Naive B cell (primary cell): ENCODE data around the gene TNP1. TPM values are rescaled to one million over a fixed set of nuclear protein-coding genes. Genes with fewer than 3 reads are reported as not detected.

Source experiments
- ATAC-seq, 2 donors: fragments of 150-1000 bp; cut with Tn5 transposase; 2 replicates each; pipeline ENCODE4 v1.10.0; 2021; ENCODE audit warnings: low read depth in 2 of 2, mild to moderate bottlenecking in 2 of 2, moderate library complexity in 2 of 2
- DNase-seq: peaks from one replicate; pipeline ENCODE4 v3.0.0; 2022
- H3K27ac Mint-ChIP-seq, 6 donors: one replicate each; pipeline ENCODE4 v1.8.0; 2020 to 2022; ENCODE audit warnings: mild to moderate bottlenecking in 6 of 6, mixed read lengths in 6 of 6, moderate library complexity in 5 of 6, inconsistent platforms in 2 of 6
- H3K27me3 Mint-ChIP-seq, 3 donors: one replicate each; pipeline ENCODE4 v1.8.0; 2021 to 2022; ENCODE audit warnings: mixed read lengths in 3 of 3, mild to moderate bottlenecking in 1 of 3
- H3K36me3 Mint-ChIP-seq, 2 donors: one replicate each; pipeline ENCODE4 v1.8.0; 2020 to 2022; ENCODE audit warnings: mixed read lengths in 2 of 2, inconsistent platforms in 1 of 2, mild to moderate bottlenecking in 1 of 2
- H3K4me1 Mint-ChIP-seq, 3 donors: one replicate each; pipeline ENCODE4 v1.8.0; 2020 to 2022; ENCODE audit warnings: mixed read lengths in 3 of 3, inconsistent platforms in 1 of 3, mild to moderate bottlenecking in 1 of 3, moderate library complexity in 1 of 3
- H3K4me3 Mint-ChIP-seq, 8 donors: one replicate each; pipeline ENCODE4 v1.8.0; 2020 to 2022; ENCODE audit warnings: mild to moderate bottlenecking in 8 of 8, mixed read lengths in 8 of 8, moderate library complexity in 8 of 8, inconsistent platforms in 2 of 8
- H3K9me3 Mint-ChIP-seq, 7 donors: one replicate each; pipeline ENCODE4 v1.8.0; 2020 to 2022; ENCODE audit warnings: mixed read lengths in 7 of 7, mild to moderate bottlenecking in 5 of 7, inconsistent platforms in 2 of 7, moderate library complexity in 1 of 7
- polyA plus RNA-seq, 6 donors: library from polyadenylated mRNA; unstranded; fragments of 300-500 nt; fragmentation: Illumina TruSeq; gene quantifications; one replicate each; pipeline ENCODE4 v1.2.3, GENCODE V29; 2021; ENCODE audit warnings: low read depth in 6 of 6

The TNP1 gene
- polyA plus RNA-seq, 6 donors from 2014 or later = not detected

DNA sequence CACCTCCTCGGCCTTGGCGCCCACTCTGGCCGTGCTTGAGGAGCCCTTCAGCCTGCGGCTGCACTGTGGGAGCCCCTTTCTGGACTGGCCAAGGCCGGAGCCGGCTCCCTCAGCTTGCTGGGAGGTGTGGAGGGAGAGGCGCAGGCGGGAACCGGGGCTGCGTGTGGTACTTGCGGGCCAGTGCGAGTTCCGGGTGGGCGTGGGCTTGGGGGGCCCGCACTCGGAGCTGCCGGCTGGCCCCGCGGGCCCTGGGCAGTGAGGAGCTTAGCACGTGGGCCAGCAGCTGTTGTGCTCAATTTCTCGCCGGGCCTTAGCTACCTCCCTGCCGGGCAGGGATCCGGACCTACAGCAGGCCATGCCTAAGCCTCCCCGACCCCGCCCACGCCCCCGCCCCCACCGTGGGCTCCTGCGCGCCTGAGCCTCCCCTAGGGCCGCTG, 25.3 kb upstream of the TNP1 start:
- no peak for ATAC-seq
- H3K27me3 Mint-ChIP-seq = peaks cover 4 to 15% (median 4%) of the 10 kb centered on the region in 3 donors
- H3K9me3 Mint-ChIP-seq = peaks cover 0 to 9% (median 2%) of the 10 kb centered on the region in 7 donors
- no peak overlapping the region for H3K27ac Mint-ChIP-seq
- H3K4me3 Mint-ChIP-seq = no peak overlapping the region
- H3K36me3 Mint-ChIP-seq = no peaks in the 10 kb centered on the region
- H3K4me1 Mint-ChIP-seq = no peaks in the 10 kb centered on the region
- DNase-seq = no peak

DNA sequence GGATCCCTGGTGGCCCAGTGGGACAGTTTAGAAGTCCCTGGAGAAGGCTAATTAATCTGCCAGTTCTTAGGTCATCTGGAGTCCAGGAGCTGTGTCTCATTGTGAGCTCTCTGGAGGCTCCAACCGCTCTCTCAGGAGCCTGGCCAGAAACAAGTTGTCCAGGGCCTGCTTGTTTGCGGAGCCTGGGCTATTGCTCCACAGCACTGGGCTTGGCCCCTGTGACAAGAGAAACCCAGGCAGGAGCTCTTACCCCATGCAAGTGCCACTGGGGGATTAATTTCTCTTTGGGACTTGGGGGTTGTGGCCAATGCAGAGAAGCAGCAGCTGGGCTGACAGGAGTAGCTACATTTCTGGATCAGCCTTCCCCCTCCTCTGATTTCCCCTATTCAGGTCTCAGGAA, 24.5 kb upstream of the TNP1 start:
- peaks cover 0 to 9% (median 5%) of the 10 kb centered on the region in 7 donors for H3K9me3 Mint-ChIP-seq
- ATAC-seq = no peak
- no peak for DNase-seq

DNA sequence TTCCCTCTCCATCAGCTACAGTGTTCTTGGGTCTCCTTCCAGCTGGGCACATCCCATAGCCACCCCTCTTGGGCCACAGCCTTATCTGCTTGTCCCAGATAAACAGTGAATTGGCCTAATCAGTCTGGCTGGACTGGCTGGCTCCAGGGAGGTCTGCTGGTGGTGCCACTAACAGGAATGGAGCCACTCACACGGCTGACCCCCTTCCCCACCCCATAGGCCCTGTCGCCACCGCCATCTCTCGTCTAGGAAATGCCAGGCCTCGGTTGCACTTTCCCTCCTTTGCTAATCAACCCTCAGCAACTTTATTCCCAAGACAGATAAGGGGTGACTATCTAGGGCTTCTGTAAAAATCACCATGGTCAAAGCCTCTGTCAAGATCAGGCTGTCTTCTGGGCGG, 23.0 kb upstream of the TNP1 start:
- Mint-ChIP-seq H3K9me3 (peaks cover 0 to 11% (median 5%) of the 10 kb centered on the region in 7 donors), H3K27ac (peak overlapping the region in 1 of 6 donors; percentile 70), H3K36me3 (no peaks in the 10 kb centered on the region), H3K4me3 (no peak overlapping the region), H3K4me1 (no peaks in the 10 kb centered on the region), H3K27me3 (peaks cover 7 to 23% (median 10%) of the 10 kb centered on the region in 3 donors)
- DNase-seq (no peak), ATAC-seq (no peak)

More for the DNA sequence above, 24.5 kb upstream of the TNP1 start:
- H3K27ac Mint-ChIP-seq = no peak overlapping the region
- no peaks in the 10 kb centered on the region for H3K36me3 Mint-ChIP-seq
- H3K27me3 Mint-ChIP-seq = peaks cover 4 to 20% (median 10%) of the 10 kb centered on the region in 3 donors
- H3K4me1 Mint-ChIP-seq = no peaks in the 10 kb centered on the region
- no peak overlapping the region for H3K4me3 Mint-ChIP-seq

DNA sequence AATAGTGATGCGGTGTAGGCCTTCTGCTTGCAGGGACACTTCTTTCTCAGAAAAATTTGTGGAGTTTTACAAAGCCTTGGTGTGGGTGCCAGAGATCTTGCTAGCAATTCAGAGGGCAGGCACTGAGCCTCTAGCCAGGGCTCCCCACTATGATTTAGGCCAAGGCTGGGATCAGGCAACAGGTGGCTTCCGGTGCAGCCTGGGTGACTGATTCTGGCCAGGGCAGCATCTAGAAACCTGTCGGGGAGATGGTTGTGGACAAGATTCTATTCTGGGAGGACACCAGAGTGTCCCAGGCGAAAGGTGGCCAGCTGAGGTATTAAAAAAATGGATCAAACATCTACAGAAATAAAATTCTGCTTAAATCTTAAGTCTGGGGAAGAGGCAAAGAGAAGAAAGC, 21.5 kb upstream of the TNP1 start:
- no peaks in the 10 kb centered on the region for H3K36me3 Mint-ChIP-seq
- no peak overlapping the region for H3K27ac Mint-ChIP-seq
- no peak overlapping the region for H3K4me3 Mint-ChIP-seq
- peaks cover 4 to 16% (median 10%) of the 10 kb centered on the region in 3 donors for H3K27me3 Mint-ChIP-seq
- H3K4me1 Mint-ChIP-seq = no peaks in the 10 kb centered on the region
- DNase-seq (no peak), ATAC-seq (no peak)
- H3K9me3 Mint-ChIP-seq = peaks cover 0 to 11% (median 5%) of the 10 kb centered on the region in 7 donors

DNA sequence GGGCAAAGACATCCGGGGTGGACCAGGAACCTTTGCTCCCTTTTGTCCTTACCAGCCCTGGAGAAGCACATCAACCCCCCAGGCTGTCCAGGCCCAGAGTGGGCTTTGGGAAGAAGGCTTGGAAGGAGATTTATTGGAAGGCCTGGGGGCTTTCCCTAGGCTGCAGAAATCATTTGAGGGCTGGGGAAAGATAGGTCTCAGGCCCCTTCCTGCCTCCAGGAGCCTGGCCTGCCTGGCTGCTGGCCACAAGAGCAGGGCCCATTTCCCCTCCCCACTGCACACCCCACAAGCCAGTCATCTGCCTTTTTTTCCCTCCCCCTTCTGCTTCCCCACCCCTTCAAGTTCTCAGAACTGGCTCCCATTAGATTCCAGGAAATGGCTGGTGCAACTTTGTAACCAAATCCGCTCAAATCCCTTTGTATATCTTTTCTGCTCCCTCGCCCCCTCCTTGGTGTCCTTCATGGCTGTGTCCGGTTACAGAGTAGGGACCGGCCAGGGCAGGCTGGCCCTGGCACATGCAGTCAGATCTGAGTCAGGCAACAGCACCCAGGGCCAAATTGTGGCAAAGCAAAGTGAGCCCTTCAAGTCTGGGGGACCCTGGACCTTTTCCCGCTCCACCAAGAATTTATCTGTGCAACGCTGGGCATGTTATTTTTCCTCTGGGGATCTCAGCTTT, 20.8 kb upstream of the TNP1 start:
- Mint-ChIP-seq H3K27me3 (peaks cover 4 to 16% (median 10%) of the 10 kb centered on the region in 3 donors), H3K27ac (no peak overlapping the region), H3K36me3 (no peaks in the 10 kb centered on the region), H3K9me3 (peaks cover 0 to 9% (median 4%) of the 10 kb centered on the region in 7 donors), H3K4me3 (no peak overlapping the region), H3K4me1 (no peaks in the 10 kb centered on the region)
- DNase-seq (no peak), ATAC-seq (no peak)

DNA sequence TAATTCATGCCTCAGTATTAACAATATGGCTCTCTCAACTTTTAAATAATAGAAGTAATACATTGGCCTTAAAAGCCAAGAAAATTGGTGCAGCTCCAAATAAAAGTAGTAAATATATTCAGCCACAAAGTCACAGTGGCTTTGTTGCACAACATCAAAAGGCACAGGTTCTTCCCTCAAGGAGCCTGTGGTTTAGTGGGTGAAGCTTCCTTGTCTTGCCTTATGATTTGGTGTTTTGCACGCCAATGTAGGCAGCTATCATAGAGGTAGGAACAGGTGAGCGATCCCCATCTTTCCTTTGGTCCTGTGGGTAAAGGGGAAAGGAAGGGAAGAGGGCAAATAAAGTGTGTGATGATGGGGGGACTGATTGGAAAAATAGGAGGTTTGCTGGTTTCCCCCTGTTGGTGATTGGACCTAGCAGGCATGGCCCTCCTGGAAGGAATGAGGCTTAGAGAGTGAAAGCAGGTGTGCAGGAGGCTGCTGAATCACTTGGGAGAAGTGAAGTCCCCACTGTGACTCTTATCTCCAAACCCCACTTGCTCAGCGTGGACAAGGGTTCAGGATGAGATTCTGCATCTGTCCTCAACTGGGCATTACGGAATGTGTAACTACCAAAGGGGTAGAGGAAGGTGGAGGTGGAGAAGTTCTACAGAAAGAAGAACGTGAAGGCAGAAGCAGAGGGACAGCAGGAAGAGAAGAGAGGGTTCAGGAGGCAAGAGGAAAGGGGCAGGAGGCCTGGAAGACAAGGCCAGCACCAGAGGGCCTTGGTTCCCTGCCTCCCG, 20.1 kb upstream of the TNP1 start:
- Mint-ChIP-seq H3K27ac (peak overlapping the region in 1 of 6 donors; percentile 24), H3K4me3 (no peak overlapping the region), H3K36me3 (no peaks in the 10 kb centered on the region), H3K27me3 (peaks cover 4 to 16% (median 10%) of the 10 kb centered on the region in 3 donors), H3K4me1 (no peaks in the 10 kb centered on the region), H3K9me3 (peaks cover 0 to 8% (median 4%) of the 10 kb centered on the region in 7 donors)
- DNase-seq (no peak), ATAC-seq (no peak)

DNA sequence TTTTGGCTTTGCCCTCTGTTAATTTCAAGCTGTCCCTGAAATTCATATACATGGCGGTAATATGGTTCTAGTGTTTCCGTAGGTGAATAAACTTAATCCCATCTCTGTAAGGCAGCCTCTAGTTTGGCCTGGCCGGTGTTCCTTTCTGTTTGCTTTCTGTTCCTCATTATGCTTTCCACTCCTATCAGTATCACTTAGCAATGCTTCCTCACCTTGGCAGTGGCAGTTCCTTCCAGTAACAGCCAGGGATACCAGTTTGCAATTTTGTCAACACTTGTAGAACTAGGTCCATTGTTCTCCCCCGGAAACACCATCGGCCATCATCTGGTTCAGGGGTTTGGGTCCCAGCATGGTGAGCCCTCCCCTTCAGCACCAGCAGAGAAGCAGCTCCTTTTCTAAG, 18.2 kb upstream of the TNP1 start:
- Mint-ChIP-seq H3K4me3 (no peak overlapping the region), H3K27me3 (peaks cover 4 to 16% (median 10%) of the 10 kb centered on the region in 3 donors), H3K27ac (no peak overlapping the region), H3K9me3 (peaks cover 0 to 8% (median 2%) of the 10 kb centered on the region in 7 donors), H3K36me3 (no peaks in the 10 kb centered on the region), H3K4me1 (no peaks in the 10 kb centered on the region)
- no peak for ATAC-seq
- no peak for DNase-seq

DNA sequence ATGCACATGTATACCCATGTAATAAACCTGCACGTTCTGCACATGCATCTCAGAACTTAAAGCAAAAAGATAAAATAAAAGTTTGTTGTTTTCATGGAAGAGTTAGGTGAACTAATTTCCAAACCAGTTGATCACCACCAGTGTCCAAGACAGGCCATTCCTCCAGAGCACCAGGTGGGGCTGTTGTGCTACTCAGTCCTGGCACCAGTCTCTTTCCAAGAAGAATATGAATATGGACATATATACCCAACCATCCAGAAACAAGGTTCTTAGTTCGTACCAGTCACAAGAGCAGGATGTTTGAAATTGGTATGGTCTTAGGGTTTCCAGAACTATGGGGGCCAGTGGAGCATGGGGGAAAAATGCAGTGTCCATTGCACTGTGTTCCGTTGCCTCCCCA, 17.2 kb upstream of the TNP1 start:
- H3K4me1 Mint-ChIP-seq = no peaks in the 10 kb centered on the region
- no peak overlapping the region for H3K4me3 Mint-ChIP-seq
- peaks cover 4 to 16% (median 10%) of the 10 kb centered on the region in 3 donors for H3K27me3 Mint-ChIP-seq
- H3K27ac Mint-ChIP-seq = no peak overlapping the region
- peaks cover 0 to 7% (median 2%) of the 10 kb centered on the region in 7 donors for H3K9me3 Mint-ChIP-seq
- DNase-seq (no peak), ATAC-seq (no peak)
- H3K36me3 Mint-ChIP-seq = no peaks in the 10 kb centered on the region

DNA sequence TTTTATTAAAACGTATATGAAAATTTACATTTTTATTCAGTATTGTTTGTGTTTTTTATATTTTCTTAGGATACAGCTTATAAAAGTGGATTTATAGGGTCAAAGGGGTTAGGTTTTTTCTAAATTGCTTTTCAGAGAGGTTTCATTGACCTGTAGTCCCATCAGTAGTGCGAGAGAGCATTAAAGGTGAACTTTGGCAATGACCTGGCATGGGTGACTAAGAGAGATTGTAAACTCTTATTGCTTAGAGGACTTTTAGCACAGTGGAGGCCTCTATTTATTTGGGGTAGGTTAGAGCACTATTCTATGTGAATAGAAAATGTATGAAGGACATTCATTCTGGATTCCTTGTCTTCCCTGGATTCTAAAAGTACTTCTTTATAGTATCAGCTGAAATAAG, 16.0 kb upstream of the TNP1 start:
- DNase-seq = no peak
- no peak overlapping the region for H3K27ac Mint-ChIP-seq

DNA sequence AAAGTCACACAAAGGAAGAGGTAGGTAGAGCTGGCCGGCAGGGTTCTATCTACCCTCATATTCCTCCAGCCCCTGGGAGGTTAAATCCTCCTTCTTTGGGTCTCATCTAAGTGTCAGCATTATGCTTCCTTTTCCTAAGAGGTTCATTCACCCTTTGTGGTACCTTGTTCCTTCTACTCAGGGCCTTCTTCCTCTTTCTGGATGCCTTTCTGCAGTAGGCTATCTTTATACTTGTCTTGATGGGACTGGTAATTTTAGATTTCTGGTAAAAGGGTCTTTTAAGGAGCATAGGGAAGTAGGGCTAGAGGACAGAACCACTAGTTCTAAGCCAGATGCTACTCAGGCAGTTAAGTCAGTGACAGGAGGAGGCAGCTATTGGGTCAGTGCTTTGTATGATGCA, 13.7 kb upstream of the TNP1 start:
- no peak for DNase-seq
- peaks cover 2 to 8% (median 8%) of the 10 kb centered on the region in 3 donors for H3K27me3 Mint-ChIP-seq
- H3K27ac Mint-ChIP-seq = no peak overlapping the region
- no peaks in the 10 kb centered on the region for H3K4me1 Mint-ChIP-seq
- ATAC-seq = no peak
- no peak overlapping the region for H3K4me3 Mint-ChIP-seq
- no peaks in the 10 kb centered on the region for H3K36me3 Mint-ChIP-seq
- H3K9me3 Mint-ChIP-seq = peaks cover 0 to 5% (median 0%) of the 10 kb centered on the region in 7 donors

More for the DNA sequence above, 16.0 kb upstream of the TNP1 start:
- H3K4me3 Mint-ChIP-seq = no peak overlapping the region
- no peak for ATAC-seq
- no peaks in the 10 kb centered on the region for H3K4me1 Mint-ChIP-seq
- H3K27me3 Mint-ChIP-seq = peaks cover 4 to 17% (median 12%) of the 10 kb centered on the region in 3 donors
- peaks cover 0 to 8% (median 1%) of the 10 kb centered on the region in 7 donors for H3K9me3 Mint-ChIP-seq
- no peaks in the 10 kb centered on the region for H3K36me3 Mint-ChIP-seq

DNA sequence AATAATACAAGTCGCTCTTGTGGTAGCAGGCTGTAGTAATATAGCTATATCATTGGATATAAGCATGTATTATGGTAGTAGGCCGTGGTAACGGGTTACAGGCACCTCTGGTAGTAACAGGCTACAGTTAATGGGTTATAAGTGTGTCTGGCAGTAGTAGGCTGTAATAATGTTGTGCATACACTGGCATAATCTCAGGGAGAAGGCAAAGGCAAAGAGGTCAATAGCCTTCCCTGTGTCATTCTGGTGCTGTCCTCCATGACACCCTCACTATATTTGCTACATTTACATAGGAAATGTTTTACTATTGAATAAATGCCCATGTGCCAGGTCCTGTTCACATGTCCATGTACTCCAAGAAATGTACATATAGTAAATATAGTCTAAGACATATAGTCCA, 12.8 kb upstream of the TNP1 start:
- Mint-ChIP-seq H3K36me3 (no peaks in the 10 kb centered on the region), H3K4me1 (no peaks in the 10 kb centered on the region), H3K9me3 (peaks cover 0 to 3% (median 0%) of the 10 kb centered on the region in 7 donors), H3K27ac (no peak overlapping the region), H3K27me3 (peaks cover 4 to 10% (median 8%) of the 10 kb centered on the region in 3 donors), H3K4me3 (no peak overlapping the region)
- ATAC-seq = no peak
- no peak for DNase-seq

DNA sequence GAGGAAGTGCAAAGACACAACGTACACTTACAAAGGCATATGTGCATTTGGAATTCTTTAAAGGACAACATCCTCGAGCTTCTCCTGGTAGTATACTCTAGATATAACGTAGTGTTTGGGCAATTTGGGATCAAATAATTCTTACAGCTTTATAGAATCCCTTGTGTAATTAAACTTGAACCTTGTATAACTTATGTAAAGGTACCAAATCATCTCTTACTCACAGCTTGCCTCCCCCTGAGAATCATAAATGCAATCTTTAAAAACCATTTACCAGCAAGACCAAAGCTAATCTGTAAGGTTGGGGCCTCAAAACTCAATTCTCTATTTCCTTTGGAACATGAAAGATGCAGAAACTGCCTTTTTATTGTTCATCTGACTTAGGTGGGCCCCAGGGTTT, 12.2 kb upstream of the TNP1 start:
- Mint-ChIP-seq H3K27me3 (peaks cover 4 to 14% (median 8%) of the 10 kb centered on the region in 3 donors), H3K36me3 (no peaks in the 10 kb centered on the region), H3K4me3 (no peak overlapping the region), H3K27ac (no peak overlapping the region), H3K4me1 (no peaks in the 10 kb centered on the region), H3K9me3 (peaks cover 0 to 3% (median 0%) of the 10 kb centered on the region in 7 donors)
- DNase-seq (no peak), ATAC-seq (no peak)

DNA sequence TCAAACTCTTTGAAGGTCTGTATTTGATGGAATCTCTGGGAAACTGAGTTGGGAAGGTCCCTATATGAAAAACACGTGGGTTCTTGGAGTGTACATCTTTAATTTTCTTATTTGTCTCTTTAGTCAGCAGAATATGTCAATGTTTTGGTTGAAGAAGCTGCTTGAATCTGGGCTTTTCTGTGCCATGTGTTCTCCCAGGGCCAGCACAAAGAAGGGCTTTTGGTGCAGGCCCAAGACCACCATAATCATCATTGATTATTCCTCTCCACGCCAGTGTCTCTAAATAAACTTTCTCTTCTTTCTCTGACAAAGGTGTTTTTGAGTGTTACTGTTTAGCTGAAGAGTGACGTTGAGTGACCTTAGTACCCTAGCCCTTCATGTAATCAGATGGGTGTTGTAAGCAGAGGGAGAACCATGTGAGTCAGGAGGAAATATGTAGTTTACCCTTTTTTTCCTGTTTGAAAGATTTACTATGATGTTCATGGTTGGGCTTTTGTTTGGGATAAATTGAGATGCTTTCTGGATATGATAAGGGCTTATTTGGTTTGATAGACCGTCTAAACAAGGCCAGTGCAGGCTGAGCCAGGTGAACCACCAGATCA, 11.6 kb upstream of the TNP1 start:
- Mint-ChIP-seq H3K27me3 (peaks cover 4 to 14% (median 8%) of the 10 kb centered on the region in 3 donors), H3K4me1 (no peaks in the 10 kb centered on the region), H3K9me3 (peaks cover 0 to 3% (median 0%) of the 10 kb centered on the region in 7 donors), H3K36me3 (no peaks in the 10 kb centered on the region), H3K27ac (no peak overlapping the region), H3K4me3 (no peak overlapping the region)
- no peak for DNase-seq
- ATAC-seq = no peak
